HL-60/S4 treated with retinoic acid at 250 ng/mL for 4 days and 3 days (cell line): ENCODE results near the gene CELSR3.

ENCODE experiments used
- in situ Hi-C: fragments of 300-500 bp; cut with MboI; formaldehyde crosslinking; loops from 2 replicates; pipeline ENCODE4 v1.7.0; 2022; ENCODE audit warnings: low sequenced_read_pairs

The CELSR3 gene

DNA sequence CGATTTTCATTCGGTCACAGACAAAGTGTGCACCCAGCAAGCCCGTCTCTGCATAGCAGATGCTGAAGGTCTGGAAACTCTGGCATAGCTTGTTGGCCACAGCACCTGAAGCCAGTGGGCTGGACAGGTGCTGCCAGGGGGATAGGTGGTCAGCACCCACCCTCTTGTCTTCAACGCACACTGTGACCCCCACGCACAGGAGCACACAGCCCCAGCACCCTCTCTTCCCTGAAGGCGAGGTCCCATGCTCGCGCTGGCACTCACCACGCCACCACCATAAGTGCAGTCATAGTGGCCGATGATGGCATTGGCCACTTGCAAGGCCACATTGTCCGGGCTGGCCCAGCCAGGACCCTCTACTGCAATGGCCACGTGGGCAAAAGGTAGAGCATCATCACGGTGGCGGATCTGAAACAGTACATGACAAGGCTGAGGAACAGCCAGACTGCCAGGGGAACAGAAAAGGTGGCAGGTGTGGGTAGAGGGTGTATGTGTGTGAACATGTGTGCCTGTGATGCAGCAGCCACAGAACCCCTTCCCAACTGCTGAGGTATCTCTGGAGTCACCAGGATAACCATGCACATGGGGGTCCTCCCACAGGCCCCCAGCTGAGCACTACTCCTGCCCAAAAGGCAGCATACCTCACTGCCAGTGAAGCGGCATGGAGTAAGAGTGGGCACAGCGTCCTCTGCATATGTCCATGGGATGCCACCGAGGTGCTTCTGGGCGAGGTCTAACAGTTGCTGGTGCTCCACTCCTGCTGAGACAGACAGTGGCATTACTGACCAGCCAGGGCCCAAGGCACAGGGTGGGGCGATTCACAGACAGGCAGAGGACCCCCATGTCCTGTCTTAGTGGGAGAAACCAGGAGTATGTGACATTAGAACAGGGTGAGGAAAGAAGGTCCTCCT is 61.7 kb downstream of the CELSR3 start:
- in situ Hi-C loops, result no loop called here

DNA sequence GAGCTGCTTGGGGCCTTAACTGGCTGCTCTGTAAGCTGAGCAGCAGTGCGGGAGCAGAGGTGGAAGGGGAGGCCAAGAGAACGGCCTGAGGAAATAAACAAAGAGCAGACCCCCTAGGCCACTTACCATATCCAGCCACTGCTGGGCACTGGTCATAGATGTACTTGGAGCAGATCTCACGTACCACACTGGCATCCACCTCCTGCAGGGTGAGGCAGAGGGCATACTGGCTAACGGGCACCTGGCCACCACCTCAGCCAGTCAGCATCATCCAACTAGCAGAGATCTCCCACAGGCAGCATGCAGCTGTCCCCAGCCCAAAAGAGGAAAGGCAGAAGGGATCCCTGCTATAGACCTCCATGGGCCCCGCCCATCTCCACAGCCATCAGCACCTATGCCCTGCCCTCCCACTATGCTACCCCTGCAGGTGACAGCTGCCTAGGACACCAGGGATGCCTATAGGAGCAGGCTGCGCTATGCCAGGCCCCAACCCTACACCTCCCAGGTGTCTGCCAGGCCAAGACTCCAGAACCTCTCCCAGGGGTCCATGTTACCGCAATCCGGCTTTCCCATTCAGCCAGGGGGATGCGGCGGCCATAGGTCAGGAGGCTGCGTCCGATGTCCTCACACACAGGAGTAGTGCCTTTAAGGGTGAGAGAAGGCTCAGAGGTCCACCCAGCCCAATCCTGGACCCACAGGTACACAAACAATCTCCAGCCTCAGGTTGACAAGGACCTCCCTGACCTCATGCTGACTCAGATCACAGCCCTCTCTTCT is 63.0 kb downstream of the CELSR3 start:
- in situ Hi-C loops, result no loop called here

DNA sequence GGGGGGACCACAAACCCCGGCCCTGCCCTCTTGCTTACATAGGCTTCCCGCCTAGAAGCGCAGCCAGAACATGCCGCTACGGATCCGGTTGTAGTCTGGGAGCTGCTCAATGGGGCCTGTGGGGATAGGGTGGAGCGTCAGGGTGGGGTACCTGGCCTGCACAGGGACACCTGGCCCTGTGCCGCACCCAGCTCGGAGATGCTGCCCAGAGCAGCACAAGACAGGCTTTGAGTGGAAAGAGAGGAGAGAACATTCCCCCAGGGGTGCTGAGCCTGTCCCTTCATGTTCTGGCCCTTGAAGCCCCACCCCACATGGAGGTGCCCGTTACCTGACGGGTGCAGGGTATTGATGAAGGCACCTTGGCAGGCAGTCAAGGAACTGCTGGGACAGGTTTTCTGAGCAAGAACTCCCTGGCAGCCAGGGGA is 63.6 kb downstream of the CELSR3 start:
- in situ Hi-C loops, result no loop called here

DNA sequence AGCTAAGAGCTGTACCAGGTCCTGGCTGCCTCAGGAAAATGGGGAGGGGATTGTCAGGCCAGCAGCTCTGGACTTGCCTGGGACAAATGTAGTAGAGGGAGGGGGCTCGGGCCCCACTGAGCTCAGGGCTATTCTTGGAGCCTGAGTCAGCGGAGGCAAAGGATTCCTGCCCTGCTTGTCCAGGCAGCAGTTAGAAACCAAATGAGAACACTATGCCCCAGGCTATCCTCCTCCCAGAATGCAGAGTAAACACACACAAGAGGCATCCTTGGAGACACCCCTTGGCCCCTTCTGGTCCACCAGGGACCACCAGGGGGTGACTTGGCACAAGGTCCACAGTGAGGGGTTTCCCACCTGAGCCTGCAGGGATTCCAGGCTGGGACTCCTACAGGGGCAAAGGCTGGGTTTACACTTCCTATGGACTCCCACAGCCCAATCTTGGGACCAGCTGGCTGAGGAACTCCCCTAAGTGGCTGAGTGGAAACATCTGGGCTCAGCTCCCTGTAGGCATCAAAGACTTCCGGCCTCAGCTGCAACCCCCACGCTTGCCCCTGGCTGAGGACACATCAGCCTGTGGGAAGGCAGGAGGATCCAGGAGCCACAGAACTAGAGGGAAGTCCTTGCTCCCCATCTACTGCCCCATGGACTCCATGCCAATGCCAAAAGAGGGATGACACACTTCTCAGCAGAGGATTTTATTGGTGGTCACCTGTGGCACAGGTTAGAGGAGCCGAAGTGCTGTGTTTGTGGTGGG is 64.2 kb downstream of the CELSR3 start:
- in situ Hi-C loops, result no loop called here

DNA sequence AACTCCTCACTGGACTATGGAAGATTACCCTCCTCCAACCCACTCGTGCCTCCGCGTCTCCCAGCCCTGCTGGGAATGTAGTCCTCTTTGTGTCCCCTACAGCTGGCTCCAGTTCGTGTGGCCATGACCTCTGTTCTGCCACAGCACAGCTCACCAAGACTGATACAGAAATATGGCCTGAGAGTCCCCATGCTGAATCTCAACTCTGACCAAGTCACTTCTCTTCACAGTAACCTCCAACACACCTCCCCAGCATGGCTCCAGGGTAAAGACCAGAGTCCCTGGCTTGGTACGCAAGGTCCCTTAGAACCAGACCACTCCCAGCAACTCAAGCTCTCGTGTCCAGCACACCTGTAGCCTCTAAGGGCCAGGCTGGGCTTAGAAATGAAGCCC is 65.3 kb downstream of the CELSR3 start:
- in situ Hi-C loops, result no loop called here

DNA sequence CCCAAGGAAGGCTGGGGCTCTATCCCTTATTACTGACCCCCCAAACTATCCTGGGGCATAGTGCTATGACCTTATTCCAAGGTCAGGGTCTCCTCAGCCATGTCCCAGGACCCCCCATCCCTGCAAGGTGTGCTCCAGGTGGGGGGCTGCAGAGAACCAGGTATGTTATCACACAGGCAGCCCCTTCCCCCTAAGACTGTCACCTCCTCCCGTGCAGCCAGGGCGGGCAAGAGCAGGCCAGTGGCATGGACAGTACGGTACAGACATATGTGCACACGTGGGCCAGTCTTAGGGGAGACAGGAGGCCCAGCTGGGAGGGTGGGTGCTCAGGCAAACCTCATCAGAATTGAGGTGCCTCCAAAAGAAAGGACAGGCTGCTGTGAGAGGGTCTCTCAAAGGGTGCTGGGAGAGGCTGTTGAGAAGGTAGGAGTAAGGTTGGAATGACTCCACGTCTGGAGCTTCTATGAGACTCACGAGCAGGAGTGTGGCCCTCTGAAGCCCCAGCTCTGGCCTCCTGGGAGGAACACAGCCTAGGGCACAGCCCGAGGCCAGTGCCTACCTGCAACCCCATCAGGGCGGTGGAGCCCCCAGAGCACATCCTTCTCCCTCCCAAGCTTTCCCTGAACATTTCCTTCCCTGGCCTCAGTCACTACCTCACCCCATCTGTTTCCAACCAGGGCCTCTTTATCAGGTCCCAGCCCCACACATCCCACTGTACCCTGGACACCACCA is 65.8 kb downstream of the CELSR3 start:
- in situ Hi-C loops, result no loop called here

DNA sequence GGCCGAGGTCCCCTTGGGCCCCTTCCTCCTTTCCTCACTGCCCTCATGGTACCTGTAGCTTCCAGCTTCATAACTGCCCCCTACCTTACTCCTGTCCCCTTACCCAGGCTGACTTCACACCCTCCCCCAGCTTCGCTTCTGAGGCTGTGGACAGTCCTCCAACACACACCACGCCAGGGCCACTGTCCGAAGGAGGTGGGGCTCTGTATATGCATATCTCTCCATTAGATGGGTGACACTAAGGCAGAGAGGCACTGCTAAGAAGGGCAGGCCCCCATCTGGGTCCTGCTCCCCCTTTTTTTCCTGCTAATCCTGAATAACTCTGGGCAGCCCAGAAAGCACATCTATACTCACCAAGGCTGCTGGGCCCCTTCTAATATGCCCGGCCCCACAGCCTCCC is 66.5 kb downstream of the CELSR3 start:
- in situ Hi-C loops, result no loop called here

DNA sequence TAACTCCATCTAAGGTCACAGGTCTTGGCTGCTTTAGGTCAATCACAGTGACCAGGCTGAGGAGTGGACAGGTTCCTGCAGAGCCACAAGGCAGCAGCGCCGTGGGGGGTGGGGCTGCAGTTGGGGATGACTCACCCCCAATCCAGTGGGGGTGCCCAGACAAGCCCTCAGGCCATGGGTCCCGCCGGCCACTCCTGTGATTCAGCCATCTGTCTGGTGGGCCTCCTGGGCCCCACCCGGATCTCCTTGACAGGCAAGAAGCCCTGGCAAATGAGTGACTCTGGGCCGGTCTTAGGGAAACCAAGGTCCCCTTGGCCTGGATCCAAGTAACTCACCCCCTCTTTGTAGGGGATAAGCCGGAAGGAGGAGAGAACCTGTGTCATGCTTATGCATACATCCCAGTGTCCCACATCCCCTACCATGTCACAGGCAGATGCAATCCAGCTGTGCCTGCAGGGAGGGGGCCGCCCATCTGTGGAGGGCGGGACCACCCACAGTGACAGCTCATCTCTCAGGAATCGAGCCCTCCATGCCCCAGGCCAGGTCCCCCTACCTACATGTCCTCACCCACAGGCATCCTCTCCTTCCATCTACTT is 67.1 kb downstream of the CELSR3 start:
- in situ Hi-C loops, result no loop called here

DNA sequence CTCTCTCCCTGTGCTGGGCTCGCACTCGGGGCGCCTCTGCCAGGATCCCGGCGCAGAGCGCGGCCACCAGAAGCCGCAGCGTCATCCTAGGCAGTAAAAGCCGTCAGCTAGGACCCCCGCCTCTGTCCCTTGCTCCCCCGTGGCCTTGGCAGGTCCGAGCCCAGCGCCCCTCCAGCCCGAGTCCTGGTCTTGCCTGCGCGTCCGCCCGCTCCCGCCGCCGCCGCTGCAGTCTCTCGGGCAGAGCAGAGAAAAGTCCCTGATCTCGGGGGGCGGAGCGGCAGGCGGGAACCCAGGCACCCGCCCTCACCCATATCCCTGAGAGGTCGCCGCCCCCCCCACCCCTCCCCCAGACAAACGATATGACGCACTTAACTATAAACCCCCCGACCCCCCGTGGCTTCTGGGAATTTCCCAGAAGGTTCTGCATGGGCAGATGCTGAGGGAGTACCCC is 67.6 kb downstream of the CELSR3 start, which contains the start of gene COL7A1:
Gene COL7A1 (minus strand): TSS at position 255 of the 451 bp plus-strand sequence. CDS start 170 bp downstream, at position 85.
- in situ Hi-C loops, result no loop called here

DNA sequence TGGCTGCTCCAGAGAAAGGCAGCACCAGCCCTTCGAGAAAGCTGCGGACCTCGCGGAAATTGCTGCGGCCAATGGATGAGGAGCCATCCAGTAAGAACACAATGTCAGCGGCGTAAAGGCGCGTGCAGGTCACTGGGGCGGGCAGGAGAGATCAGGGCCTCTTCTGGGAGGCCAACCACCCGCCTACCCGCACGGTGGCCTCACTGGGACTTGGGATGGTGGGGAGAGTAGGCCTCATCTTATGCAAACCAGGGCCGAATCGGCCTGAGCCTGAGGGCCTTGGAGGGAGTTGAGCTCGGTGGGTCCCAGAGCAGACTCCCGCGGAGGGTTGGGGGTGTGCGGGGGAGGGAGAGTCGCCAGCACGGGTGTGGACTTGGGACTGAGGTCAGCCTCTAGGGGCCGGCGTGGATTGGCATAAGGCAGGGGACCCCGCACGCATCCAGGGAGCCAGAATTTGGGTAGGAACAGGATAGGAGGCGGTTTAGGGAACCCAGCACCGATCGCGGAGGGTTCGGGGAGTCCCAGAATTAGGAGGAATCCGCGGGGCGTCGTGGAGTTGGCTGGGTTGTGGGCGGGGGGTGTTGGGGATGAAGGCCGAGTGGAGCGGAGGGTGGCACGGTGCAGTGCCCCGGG is 68.2 kb downstream of the CELSR3 start:
- in situ Hi-C loops, result no loop called here

DNA sequence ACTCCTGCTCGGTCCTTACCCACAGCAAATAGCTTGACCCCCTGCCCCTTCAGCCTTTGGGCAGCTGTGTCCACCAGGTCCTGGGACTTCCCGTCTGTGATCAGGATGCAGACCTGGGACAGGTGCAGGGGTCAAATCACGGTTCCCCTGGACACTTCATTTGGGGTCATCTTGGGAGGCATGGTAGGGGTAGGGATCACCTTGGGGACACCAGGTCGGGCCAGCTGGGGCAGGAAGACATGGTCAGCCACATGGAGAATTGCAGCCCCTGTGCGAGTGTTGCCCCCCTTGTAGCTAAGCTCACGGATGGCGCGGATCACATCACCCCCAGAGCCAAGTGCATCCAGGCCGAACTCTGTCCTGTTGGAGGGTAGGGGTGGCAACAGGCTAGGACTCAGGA is 69.3 kb downstream of the CELSR3 start:
- in situ Hi-C loops, result no loop called here

DNA sequence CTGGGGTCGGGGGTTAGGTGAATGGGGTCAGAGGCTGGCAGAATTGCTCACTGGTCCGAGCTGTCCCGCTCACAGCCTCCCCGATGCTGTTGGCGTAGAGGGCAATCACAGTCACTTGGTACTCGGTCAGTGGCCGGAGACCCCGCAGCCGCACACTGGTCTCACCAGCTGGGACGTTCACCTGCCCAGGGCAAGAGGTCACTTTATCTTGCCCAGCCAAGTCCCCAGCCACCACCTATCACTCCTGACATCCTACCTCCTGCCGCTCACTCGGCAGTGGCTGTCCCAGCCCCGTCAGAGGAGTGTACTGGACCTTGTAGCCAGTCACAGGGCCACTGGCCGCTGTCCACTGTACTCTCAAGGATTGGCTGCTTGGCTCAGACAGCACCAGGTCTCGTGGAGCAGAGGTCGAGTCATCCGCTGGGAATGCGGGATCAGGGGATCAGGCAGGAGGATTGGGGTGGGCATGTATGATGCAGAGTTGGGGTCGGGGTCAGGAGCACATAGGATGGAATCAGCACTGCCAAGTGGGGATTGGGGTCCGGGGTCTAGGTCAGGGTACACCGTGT is 70.1 kb downstream of the CELSR3 start:
- in situ Hi-C loops, result no loop called here

DNA sequence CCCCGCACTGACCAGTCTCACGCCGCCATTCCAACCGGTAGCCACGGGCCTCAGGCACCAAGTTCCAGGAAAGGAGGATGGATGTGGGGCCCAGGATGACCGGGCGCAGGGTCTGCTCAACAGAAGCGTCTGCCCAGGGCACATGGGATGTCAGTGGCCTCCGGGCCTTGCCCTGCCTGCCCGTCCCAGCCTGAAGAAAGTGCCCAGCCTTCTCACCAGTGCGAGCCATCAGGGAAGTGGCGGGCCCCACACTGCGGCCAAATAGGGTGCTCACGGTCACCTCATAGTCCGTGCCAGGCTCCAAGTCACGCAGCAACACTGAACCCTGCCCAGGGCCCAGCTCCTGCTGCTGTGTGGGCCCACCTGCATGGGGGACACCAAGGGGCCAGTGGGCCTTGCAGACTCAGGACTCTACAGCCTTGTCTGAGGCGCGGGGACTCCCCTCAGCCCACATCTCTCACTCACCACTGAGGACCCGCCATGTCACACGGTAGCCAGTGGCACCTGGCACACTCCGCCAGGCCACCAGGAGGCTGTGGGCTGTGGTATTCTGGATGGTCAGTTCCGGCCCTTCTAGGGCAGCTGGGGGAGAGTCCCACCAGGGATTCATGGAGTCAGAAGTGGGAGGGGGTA is 70.7 kb downstream of the CELSR3 start:
- in situ Hi-C loops, result no loop called here

DNA sequence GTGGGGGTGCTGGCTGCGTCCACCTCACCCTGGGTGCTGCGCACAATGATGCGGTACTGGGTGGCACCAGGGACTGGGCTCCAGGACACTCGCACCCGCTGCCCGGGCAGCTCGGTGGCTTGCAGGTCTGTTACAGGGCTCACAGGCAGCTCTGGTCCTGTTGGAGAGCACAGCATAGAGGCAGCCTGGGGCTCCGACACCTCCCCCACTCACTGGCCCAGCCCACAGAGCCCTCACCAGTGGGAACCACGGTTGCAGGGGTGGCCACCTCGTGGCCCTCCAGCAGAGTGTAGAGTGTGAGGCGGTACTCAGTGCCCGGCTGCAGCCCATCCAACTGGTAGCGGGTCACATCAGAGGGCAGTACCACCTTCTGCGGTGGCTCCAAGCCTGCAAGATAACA is 71.2 kb downstream of the CELSR3 start:
- in situ Hi-C loops, result no loop called here

DNA sequence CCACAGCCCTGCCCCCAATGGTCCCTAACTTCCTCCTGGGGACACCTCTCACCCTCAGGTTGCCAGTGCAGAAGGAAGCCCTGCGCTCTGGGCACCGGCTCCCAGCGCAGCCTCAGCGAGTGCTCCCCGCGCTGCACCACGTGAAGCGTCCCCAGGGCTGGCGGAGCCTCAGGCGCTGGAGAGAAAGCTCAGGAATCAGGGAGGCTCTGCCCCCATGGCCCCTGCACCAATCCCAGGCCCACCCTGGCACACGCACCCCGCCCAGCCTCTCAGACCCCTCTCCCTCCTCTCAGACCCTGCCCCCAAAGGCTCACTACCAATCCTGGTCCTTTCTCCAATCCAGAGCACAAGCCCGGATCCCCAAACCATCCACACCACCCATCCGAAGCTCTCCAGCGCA is 74.5 kb downstream of the CELSR3 start:
- in situ Hi-C loops, result no loop called here

DNA sequence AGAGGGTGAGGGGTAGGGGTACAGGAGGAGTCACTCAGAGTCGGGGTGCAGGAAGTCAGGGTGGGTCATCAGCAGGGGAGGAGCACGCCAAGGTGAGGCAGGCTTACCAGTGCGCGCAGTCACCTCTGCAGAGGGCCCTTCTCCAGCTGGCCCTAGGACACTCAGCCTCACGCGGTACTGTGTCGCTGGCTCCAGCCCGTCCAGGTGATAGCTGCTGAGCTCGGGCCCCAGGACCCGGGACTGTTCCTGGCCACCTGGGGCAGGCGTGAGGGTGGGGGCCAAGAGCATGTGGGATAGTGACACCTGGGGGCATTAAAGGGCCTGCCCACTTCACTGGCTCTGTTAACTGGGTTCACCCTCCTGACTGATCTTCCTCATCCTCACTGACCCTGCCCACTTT is 75.0 kb downstream of the CELSR3 start:
- in situ Hi-C loops, result no loop called here
